ENCODE data around the gene ZNF831. TPM values are rescaled to one million over a fixed set of nuclear protein-coding genes. Genes with fewer than 3 reads are reported as not detected.

Gene ZNF831
- total RNA-seq, 1 experiment from 2014 or later = 0.15 TPM

- TF ChIP-seq SRF (IDR thresholded peaks at IDR 0.05; ENCODE audit: low read depth) (no peak), ZFX (IDR thresholded peaks at IDR 0.05) (no peak), JUND (IDR thresholded peaks at IDR 0.05) (no peak), MAX (IDR thresholded peaks at IDR 0.05) (no peak), ATF3 (IDR thresholded peaks at IDR 0.05) (no peak), CEBPB (IDR thresholded peaks at IDR 0.05; ENCODE audit: low read depth) (no peak)
Observed at GRCh38 chr20:59223750-59224149, 60.1 kb downstream of the ZNF831 start (continued).

GRCh38 chr20:59224236-59224635, 60.6 kb downstream of the ZNF831 start:
- CTCF ChIA-PET = interaction anchor here (2.1 kb wide), 1 partner anchor 8 kb away, joined by 5 read pairs; no protein-coding TSS in a partner anchor
- H3K79me2 ChIP-seq (ENCODE audit: insufficient read depth, low read length) = no peaks in the 10 kb centered on the region
- BruUV-seq (replicated peaks) = no TSS peak
- H3K36me3 ChIP-seq (ENCODE audit: control insufficient read depth in 1 of 2, insufficient read depth in 2 of 2, low read length in 2 of 2) = no peaks in the 10 kb centered on the region
- peaks cover 0 to 10% of the 10 kb centered on the region in 2 experiments; a peak in 1 of 4 replicates for H3K4me1 ChIP-seq (ENCODE audit: control insufficient read depth in 1 of 2, insufficient read depth in 2 of 2, low read length in 2 of 2)
- no peaks in the 10 kb centered on the region for H4K20me1 ChIP-seq (ENCODE audit: insufficient read depth)
- no peak overlapping the region for H3K4me2 ChIP-seq (ENCODE audit: low read length)
- intact Hi-C loops (cut with micrococcal nuclease) = loop anchor here (10.0 kb wide), 1 partner anchor 739 kb away; no protein-coding TSS in a partner anchor
- POLR2A ChIA-PET = no interaction called here
- no peak overlapping the region for H3K4me3 ChIP-seq (replicated peaks in 1 of 2; ENCODE audit: low read depth in 1 of 2, low read length in 2 of 2)
- TF ChIP-seq CBX3 (IDR thresholded peaks at IDR 0.05; ENCODE audit: low read depth) (no peak), EGR1 (IDR thresholded peaks at IDR 0.05; ENCODE audit: low read depth) (no peak), SRF (IDR thresholded peaks at IDR 0.05; ENCODE audit: low read depth) (no peak), ZNF274 (IDR thresholded peaks at IDR 0.05; ENCODE audit: low read depth, low read length) (no peak)
- H2AFZ ChIP-seq (ENCODE audit: low read depth, low read length, poor library complexity, severe bottlenecking) = no peak overlapping the region
- no peak overlapping the region for H3K9ac ChIP-seq (ENCODE audit: low read length)
- no peak overlapping the region for H3K27ac ChIP-seq (ENCODE audit: low read depth, low read length)
- ATAC-seq = no peak
- H3K27me3 ChIP-seq (ENCODE audit: insufficient read depth, low read length) = peaks cover 34% of the 10 kb centered on the region
- RAD21 ChIA-PET (ENCODE audit: low non-redundant PET in 1 of 2, low total read pairs in 2 of 2, uncharacterized antibody in 2 of 2, unreplicated experiment in 2 of 2) = no interaction called here
- no peaks in the 10 kb centered on the region for H3K9me2 ChIP-seq (ENCODE audit: insufficient read depth)
- no peaks in the 10 kb centered on the region for H3K9me3 ChIP-seq (ENCODE audit: control insufficient read depth in 1 of 2, insufficient read depth in 1 of 2, low read depth in 1 of 2, low read length in 2 of 2)
- DNase-seq (ENCODE audit: low read depth, low spot score) = no peak

- Histone ChIP-seq H3K36me3 (ENCODE audit: control insufficient read depth in 1 of 2, insufficient read depth in 2 of 2, low read length in 2 of 2) (no peaks in the 10 kb centered on the region; a peak in 1 of 4 replicates), H3K9ac (ENCODE audit: low read length) (no peak overlapping the region), H3K9me3 (ENCODE audit: control insufficient read depth in 1 of 2, insufficient read depth in 1 of 2, low read depth in 1 of 2, low read length in 2 of 2) (no peaks in the 10 kb centered on the region), H3K27ac (ENCODE audit: low read depth, low read length) (no peak overlapping the region), H4K20me1 (ENCODE audit: insufficient read depth) (no peaks in the 10 kb centered on the region), H3K9me2 (ENCODE audit: insufficient read depth) (no peaks in the 10 kb centered on the region), H3K4me2 (ENCODE audit: low read length) (no peak overlapping the region), H3K4me1 (ENCODE audit: control insufficient read depth in 1 of 2, insufficient read depth in 2 of 2, low read length in 2 of 2) (no peaks in the 10 kb centered on the region), H3K4me3 (replicated peaks in 1 of 2; ENCODE audit: low read depth in 1 of 2, low read length in 2 of 2) (no peak overlapping the region), H3K79me2 (ENCODE audit: insufficient read depth, low read length) (no peaks in the 10 kb centered on the region), H3K27me3 (ENCODE audit: insufficient read depth, low read length) (peaks cover 67% of the 10 kb centered on the region), H2AFZ (ENCODE audit: low read depth, low read length, poor library complexity, severe bottlenecking) (no peak overlapping the region)
- RAD21 ChIA-PET (ENCODE audit: low non-redundant PET in 1 of 2, low total read pairs in 2 of 2, uncharacterized antibody in 2 of 2, unreplicated experiment in 2 of 2) = no interaction called here
- POLR2A ChIA-PET = no interaction called here
- BruUV-seq (replicated peaks) = no TSS peak
- intact Hi-C loops (cut with micrococcal nuclease) = no loop called here
- CTCF ChIA-PET = no interaction called here
- no peak for DNase-seq (ENCODE audit: low read depth, low spot score)
- ATAC-seq = no peak
- no peak for TF ChIP-seq ZBTB33 (IDR thresholded peaks at IDR 0.05; ENCODE audit: extremely low read depth, insufficient replicate concordance, low read length)
- TF ChIP-seq YY1 (IDR thresholded peaks at IDR 0.05; ENCODE audit: extremely low read depth, insufficient replicate concordance, low read depth, low read length) = no peak
- TF ChIP-seq ZNF274 (IDR thresholded peaks at IDR 0.05; ENCODE audit: low read depth, low read length) = no peak
- TF ChIP-seq CTCF (IDR thresholded peaks at IDR 0.05 in 2 of 3, conservative IDR thresholded peaks at IDR 0.05 in 1 of 3; ENCODE audit: borderline replicate concordance in 1 of 3, insufficient read depth in 1 of 3, low read depth in 2 of 3, low read length in 2 of 3) = no peak
- no peak for TF ChIP-seq EZH2phosphoT487 (IDR thresholded peaks at IDR 0.05; ENCODE audit: borderline replicate concordance)
- TF ChIP-seq MAX (IDR thresholded peaks at IDR 0.05) = no peak
- no peak for TF ChIP-seq TCF7L2 (IDR thresholded peaks at IDR 0.05; ENCODE audit: borderline replicate concordance, extremely low read depth, insufficient read depth, insufficient read length)
Observed at GRCh38 chr20:59230385-59230784, 66.8 kb downstream of the ZNF831 start.
